GM12892 (cell line): ENCODE data around the gene OTX2.

Experiments used
- POLR2AphosphoS5 ChIP-seq: IDR thresholded peaks from 2 replicates; pipeline ENCODE4 v1.6.1; 2011; ENCODE audit warnings: low read depth, low read length, control low read depth
- TAF1 ChIP-seq: IDR thresholded peaks from 2 replicates; pipeline ENCODE4 v1.6.1; 2011; ENCODE audit warnings: low read depth, mild to moderate bottlenecking, control low read depth, low read length, borderline replicate concordance

GRCh38 chr14:56774503-56774902, 35.8 kb downstream of the OTX2 start:
- TF ChIP-seq POLR2AphosphoS5 (no peak), TAF1 (no peak)
